HFF-Myc (cell line): Measurements from ENCODE around the gene COLQ.
"Not testable (repeated sequence)": the region's sequence is repeated elsewhere in the genome, so short reads cannot be mapped to it uniquely, and the experiment has no call there.

Experiments used
- DNase-seq: peaks from one replicate; pipeline ENCODE4 v3.0.0-alpha.2; 2011; ENCODE audit warnings: low read depth; ENCODE audit errors: extremely low read depth
- H3K4me3 ChIP-seq: replicated peaks from 2 replicates; pipeline ENCODE4 v1.5.1; 2011; ENCODE audit warnings: low read depth, mild to moderate bottlenecking, control low read depth, low read length
- CTCF ChIP-seq: IDR thresholded peaks from 2 replicates; pipeline ENCODE4 v1.5.1; 2012; ENCODE audit warnings: mild to moderate bottlenecking, low read depth, low read length, control low read depth; ENCODE audit errors: missing control alignments

COLQ gene

GRCh38 chr3:15427182-15427880, 94.2 kb downstream of the COLQ start, which contains the start of the genes EAF1 and METTL6:
EAF1 (plus strand) TSS chr3:15427598; CDS start chr3:15427780, 182 bp downstream.
METTL6 (minus strand) TSS chr3:15427544; CDS start chr3:15426511, 1,033 bp downstream.
- peak within 1 kb of the TSS; percentile 96 for H3K4me3 ChIP-seq
- peak; percentile 22 for DNase-seq
- no peak for TF ChIP-seq CTCF

DNA sequence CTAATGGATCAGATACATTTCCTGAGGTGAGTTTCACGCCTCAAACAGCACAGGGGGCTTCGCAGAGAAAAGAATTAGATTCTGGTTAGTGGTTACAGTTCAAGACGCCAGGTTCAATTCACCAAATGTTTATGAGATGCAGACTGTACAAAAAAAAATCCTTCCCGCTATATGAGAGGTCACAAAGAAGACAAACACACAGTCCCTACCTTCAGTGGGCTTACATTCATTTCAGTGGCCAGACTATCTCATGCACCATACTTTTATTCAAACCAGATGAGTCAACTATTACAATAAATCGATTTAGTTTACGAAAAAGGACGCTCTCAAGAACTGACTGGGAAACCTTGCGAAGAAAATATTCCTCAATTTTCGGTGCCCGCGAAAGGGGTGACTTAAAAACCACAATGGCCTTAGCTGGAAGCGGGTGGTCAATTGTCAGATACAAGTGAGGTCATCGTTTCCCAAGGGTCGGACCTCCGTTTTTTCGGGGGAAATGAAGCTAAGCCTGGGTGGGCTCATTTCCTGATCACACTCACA, 94.9 kb downstream of the COLQ start:
- peak overlapping the region; percentile 96 for H3K4me3 ChIP-seq
- DNase-seq: no peak
- TF ChIP-seq CTCF: no peak

- H3K4me3 ChIP-seq: no peak overlapping the region
- DNase-seq: no peak
- TF ChIP-seq CTCF: no peak
Observed at GRCh38 chr3:15420871-15421270, 100.6 kb downstream of the COLQ start.

- DNase-seq, H3K4me3 ChIP-seq: not testable (repeated sequence)
Observed at GRCh38 chr3:15410966-15411365, 110.5 kb downstream of the COLQ start.

DNA sequence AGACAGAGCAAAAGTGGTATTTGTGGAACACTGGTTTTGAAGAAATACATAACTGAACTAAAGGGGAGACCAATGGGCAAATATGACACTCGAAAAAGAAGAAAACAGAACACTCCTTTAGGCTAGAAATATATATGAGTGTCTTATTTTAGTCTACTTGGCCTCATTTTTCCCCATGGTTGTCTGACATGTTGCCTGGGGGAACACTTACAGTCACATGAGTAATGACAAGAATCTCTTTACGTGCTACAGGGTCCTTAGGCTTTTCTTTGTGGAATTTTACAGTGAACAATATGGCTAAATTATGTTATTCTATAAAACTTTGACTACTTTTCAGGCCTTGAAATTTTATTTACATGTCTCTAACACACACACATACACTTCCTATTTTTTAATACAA, 111.7 kb downstream of the COLQ start:
- no peak for TF ChIP-seq CTCF
- no peak for DNase-seq
- H3K4me3 ChIP-seq: no peak overlapping the region

GRCh38 chr3:15409239-15409638, 112.3 kb downstream of the COLQ start:
- no peak for DNase-seq
- no peak for TF ChIP-seq CTCF
- no peak overlapping the region for H3K4me3 ChIP-seq

- DNase-seq: no peak
- peak; percentile 57 for TF ChIP-seq CTCF
- H3K4me3 ChIP-seq: no peak overlapping the region
Observed at GRCh38 chr3:15405448-15406050, 116.0 kb downstream of the COLQ start.
